OCI-LY1 (cell line): ENCODE results near the gene TMEM79.

ENCODE experiments used
- H2AFZ ChIP-seq: fragments of 200-600 bp; sonication (generic), shearing (Covaris generic); 2 replicates; pipeline ENCODE4 v1.6.0; 2014; ENCODE audit warnings: antibody characterized with exemption, mild to moderate bottlenecking, low read length
- H3F3A ChIP-seq: fragments of 200-600 bp; sonication (generic), shearing (Covaris generic); 2 replicates; pipeline ENCODE4 v1.6.0; 2014; ENCODE audit warnings: mild to moderate bottlenecking, antibody characterized with exemption, low read length, moderate library complexity; ENCODE audit not compliant: insufficient read depth
- H3K27ac ChIP-seq: fragments of 200-600 bp; sonication (generic); 2 replicates; pipeline ENCODE4 v1.5.1; 2014; ENCODE audit warnings: low read length, mixed run types, mild to moderate bottlenecking, low read depth; ENCODE audit not compliant: poor library complexity, severe bottlenecking
- H3K27me3 ChIP-seq: fragments of 200-600 bp; sonication (generic); 2 replicates; pipeline ENCODE4 v1.6.0; 2014; ENCODE audit warnings: antibody characterized with exemption, mild to moderate bottlenecking, low read length, moderate library complexity; ENCODE audit not compliant: insufficient read depth
- H3K36me3 ChIP-seq: fragments of 200-600 bp; sonication (generic); 2 replicates; pipeline ENCODE4 v1.6.1; 2014; ENCODE audit warnings: mild to moderate bottlenecking, antibody characterized with exemption, low read length, moderate library complexity, mixed read lengths; ENCODE audit not compliant: insufficient read depth
- H3K4me1 ChIP-seq: fragments of 200-600 bp; sonication (generic); 2 replicates; pipeline ENCODE4 v1.5.1; 2014; ENCODE audit warnings: mild to moderate bottlenecking, low read length, moderate library complexity; ENCODE audit not compliant: insufficient read depth, severe bottlenecking
- H3K4me2 ChIP-seq: fragments of 200-600 bp; sonication (generic), shearing (Covaris generic); 2 replicates; pipeline ENCODE4 v1.6.1; 2014; ENCODE audit warnings: low read length
- H3K4me3 ChIP-seq: fragments of 200-600 bp; sonication (generic); 2 replicates; pipeline ENCODE4 v1.5.1; 2014; ENCODE audit warnings: low read length, low read depth, mild to moderate bottlenecking, mixed read lengths; ENCODE audit not compliant: poor library complexity, severe bottlenecking
- H3K79me2 ChIP-seq: fragments of 200-600 bp; shearing (Covaris generic); 2 replicates; pipeline ENCODE4 v1.6.1; 2016; ENCODE audit warnings: mixed run types, low read length, mixed read lengths; ENCODE audit not compliant: insufficient read depth
- H3K9ac ChIP-seq: fragments of 200-600 bp; sonication (generic), shearing (Covaris generic); 2 replicates; pipeline ENCODE4 v1.6.1; 2014; ENCODE audit warnings: mild to moderate bottlenecking, low read length, mixed read lengths
- H3K9me2 ChIP-seq: fragments of 200-600 bp; sonication (generic), shearing (Covaris generic); 2 replicates; pipeline ENCODE4 v1.6.1; 2014; ENCODE audit warnings: low read depth, mild to moderate bottlenecking, low read length, mixed read lengths
- H3K9me3 ChIP-seq: fragments of 200-600 bp; shearing (Covaris generic); 2 replicates; pipeline ENCODE4 v1.6.1; 2014; ENCODE audit warnings: low read length, mixed read lengths
- H4K20me1 ChIP-seq: fragments of 200-600 bp; sonication (generic), shearing (Covaris generic); 2 replicates; pipeline ENCODE4 v1.6.0; 2016; ENCODE audit warnings: mild to moderate bottlenecking, low read length; ENCODE audit not compliant: insufficient read depth
- CTCF ChIP-seq: fragments of 200-600 bp; sonication (generic), shearing (Covaris generic); IDR thresholded peaks from 2 replicates; pipeline ENCODE4 v1.5.1; 2017; ENCODE audit warnings: mild to moderate bottlenecking, antibody characterized with exemption, low read length, moderate library complexity, mixed read lengths
- EZH2 ChIP-seq: fragments of 200-600 bp; sonication (generic), shearing (Covaris generic); IDR thresholded peaks from 2 replicates; pipeline ENCODE4 v1.8.0; 2017; ENCODE audit warnings: borderline replicate concordance, mixed run types, mild to moderate bottlenecking, antibody characterized with exemption, low read length, moderate library complexity, mixed read lengths

TMEM79 gene

GRCh38 chr1:156248323-156248683, 35.8 kb upstream of the TMEM79 start:
- 0 out of 2 replicates have a peak, but pooled peaks cover 5% of the 10 kb centered on the region for H3K27me3 ChIP-seq
- no peak overlapping the region for H3K4me2 ChIP-seq
- H3K4me1 ChIP-seq, result peaks cover 10% of the 10 kb centered on the region
- no peak overlapping the region for H3K9ac ChIP-seq
- H2AFZ ChIP-seq, result no peak overlapping the region
- no peaks in the 10 kb centered on the region for H4K20me1 ChIP-seq
- no peaks in the 10 kb centered on the region for H3F3A ChIP-seq
- H3K36me3 ChIP-seq, result peaks cover 51% of the 10 kb centered on the region
- H3K9me2 ChIP-seq, result no peaks in the 10 kb centered on the region
- no peak overlapping the region for H3K27ac ChIP-seq
- no peak overlapping the region for H3K4me3 ChIP-seq
- no peaks in the 10 kb centered on the region for H3K79me2 ChIP-seq
- TF ChIP-seq CTCF (no peak), EZH2 (no peak)
- no peaks in the 10 kb centered on the region for H3K9me3 ChIP-seq

GRCh38 chr1:156249593-156249992, 34.5 kb upstream of the TMEM79 start:
- Histone ChIP-seq H3K79me2 (no peaks in the 10 kb centered on the region), H3K4me3 (no peak overlapping the region), H3K36me3 (peaks cover 64% of the 10 kb centered on the region), H3F3A (no peaks in the 10 kb centered on the region), H3K9me2 (no peaks in the 10 kb centered on the region), H3K9ac (no peak overlapping the region), H3K4me1 (peaks cover 10% of the 10 kb centered on the region), H2AFZ (no peak overlapping the region), H4K20me1 (no peaks in the 10 kb centered on the region), H3K27ac (no peak overlapping the region), H3K4me2 (no peak overlapping the region), H3K27me3 (0 out of 2 replicates have a peak, but pooled peaks cover 5% of the 10 kb centered on the region), H3K9me3 (no peaks in the 10 kb centered on the region)
- TF ChIP-seq EZH2, result no peak
- no peak for TF ChIP-seq CTCF

- Histone ChIP-seq H3F3A (no peaks in the 10 kb centered on the region), H3K4me3 (no peak overlapping the region), H3K9me2 (no peaks in the 10 kb centered on the region), H3K9ac (no peak overlapping the region), H3K4me2 (no peak overlapping the region), H3K9me3 (no peaks in the 10 kb centered on the region), H3K27me3 (no peaks in the 10 kb centered on the region), H2AFZ (no peak overlapping the region), H3K36me3 (peaks cover 76% of the 10 kb centered on the region), H3K27ac (no peak overlapping the region), H3K4me1 (no peaks in the 10 kb centered on the region), H3K79me2 (no peaks in the 10 kb centered on the region), H4K20me1 (no peaks in the 10 kb centered on the region)
- TF ChIP-seq EZH2, result no peak
- TF ChIP-seq CTCF, result no peak
These were observed 32.6 kb upstream of the TMEM79 start for GRCh38 chr1:156251527-156251926.
